HG02981 (cell line): ENCODE results near the gene PRICKLE2.

ENCODE experiments used
- ATAC-seq: cut with Tn5 transposase; IDR thresholded peaks from one replicate; pipeline ENCODE4 v1.9.1; 2021; ENCODE audit warnings: mild to moderate bottlenecking, moderate library complexity; ENCODE audit not compliant: unreplicated experiment

The PRICKLE2 gene

DNA sequence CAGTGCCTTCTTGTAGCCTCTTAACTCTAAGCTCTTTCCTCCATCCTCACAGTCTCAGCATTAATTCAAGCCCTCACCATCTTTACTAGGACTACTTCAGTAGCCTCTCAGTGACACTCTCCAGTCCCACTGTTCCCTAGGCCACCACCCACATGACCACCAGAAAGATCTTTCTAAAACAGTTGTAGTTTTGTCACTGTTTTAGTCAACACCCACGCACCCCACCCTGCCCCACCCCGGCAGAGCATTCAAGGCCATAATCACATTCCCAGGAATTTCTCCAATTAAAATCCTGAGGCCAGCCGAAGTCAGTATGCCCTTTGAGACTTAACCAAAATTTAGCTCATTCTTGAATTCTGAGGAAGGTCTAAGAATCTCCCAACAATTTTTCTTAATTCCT, 170.8 kb downstream of the PRICKLE2 start:
- ATAC-seq = no peak

DNA sequence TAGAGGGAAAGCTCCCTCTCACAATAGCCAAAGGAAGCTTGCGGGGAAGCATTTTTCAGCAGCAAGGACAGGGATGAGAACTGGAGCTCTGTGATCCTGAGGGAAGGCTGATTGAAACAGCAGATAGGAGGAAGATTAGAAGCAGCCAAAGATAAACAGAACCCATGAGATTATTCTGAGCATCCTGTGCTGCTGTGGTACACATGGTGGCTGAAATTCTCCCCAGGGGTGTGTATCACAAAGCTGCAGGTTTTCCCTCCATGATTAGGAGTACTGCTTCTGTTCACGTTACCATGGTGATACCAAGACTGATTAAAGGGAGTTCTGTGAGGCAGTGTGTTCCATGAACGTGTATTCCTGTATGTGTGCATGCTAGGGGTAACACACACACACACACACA, 171.7 kb downstream of the PRICKLE2 start:
- ATAC-seq = no peak

DNA sequence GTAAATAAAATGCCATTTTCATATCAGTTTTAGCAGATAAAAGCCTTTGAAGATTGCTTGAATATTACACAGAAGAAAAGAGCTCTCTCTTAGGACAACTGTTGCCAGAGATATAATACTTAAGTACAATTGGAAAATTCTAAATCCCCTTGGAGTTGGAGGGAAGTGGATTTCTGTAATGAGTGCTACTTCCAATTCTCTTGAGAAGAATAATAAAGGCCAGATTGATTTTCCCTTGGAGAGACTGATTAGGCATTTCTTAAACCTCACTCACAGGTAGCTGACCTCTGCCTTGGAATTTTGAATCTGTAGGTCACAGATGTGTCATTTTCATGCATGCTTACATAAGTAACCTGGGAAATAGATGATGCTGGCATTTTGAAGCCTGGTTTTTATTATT, 172.1 kb downstream of the PRICKLE2 start:
- no peak for ATAC-seq

DNA sequence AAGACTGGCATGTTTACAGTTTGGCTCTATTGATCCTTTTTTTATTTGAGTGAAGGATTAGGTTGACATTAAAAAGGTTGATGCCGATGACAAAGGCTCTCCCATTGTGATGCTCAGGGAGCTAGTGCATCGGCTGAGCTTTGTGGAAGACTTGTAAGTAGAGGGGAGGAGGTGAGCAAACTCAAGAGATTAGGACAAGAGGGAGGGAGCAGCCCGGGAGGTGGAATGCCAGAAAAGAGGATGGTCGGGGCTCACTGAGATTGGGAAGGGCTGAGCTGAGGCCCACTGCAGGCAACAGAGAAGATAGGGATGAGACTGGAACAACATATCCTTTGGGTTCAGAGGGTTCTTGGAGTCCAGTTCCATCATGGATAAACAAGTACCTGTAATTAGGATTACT, 175.4 kb downstream of the PRICKLE2 start:
- no peak for ATAC-seq

DNA sequence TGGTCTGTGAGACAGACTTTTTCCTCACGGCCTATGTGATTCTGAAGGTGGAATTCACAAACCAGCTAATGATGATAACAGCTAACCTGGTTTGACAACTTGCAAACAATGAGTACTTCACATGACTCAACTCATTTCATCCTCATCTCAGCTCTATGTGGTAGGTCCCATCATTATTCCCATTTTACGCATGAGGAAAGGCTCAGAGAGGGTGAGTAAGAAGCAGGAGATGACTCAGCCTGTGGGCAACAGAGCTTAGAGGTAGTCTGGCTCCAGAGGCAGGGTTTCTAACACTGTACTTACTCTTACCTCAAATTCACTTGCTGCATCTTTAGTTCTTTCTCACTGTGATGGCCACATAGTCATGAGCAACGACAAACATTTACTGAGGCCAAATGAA, 176.1 kb downstream of the PRICKLE2 start:
- ATAC-seq = no peak

DNA sequence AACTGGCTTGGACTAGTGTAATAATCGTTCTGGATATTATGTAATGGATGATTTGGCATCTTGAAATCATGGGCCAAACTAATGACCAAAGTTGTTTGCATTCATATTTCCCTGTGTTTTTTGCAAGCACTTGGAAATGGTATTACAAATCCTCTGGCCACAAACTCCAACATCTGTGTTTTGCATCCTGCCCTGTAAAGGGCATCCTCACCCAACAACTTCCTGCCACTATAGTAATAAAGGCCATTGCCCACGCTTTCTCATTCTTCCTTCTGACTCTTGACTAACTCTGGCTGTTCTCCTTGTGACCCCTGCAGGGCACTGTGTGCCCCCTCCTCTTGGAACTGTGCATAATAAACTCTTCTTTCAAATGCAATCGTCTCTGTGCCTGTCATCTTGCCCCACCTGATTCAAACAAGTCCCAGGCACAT, 176.6 kb downstream of the PRICKLE2 start:
- ATAC-seq = no peak

DNA sequence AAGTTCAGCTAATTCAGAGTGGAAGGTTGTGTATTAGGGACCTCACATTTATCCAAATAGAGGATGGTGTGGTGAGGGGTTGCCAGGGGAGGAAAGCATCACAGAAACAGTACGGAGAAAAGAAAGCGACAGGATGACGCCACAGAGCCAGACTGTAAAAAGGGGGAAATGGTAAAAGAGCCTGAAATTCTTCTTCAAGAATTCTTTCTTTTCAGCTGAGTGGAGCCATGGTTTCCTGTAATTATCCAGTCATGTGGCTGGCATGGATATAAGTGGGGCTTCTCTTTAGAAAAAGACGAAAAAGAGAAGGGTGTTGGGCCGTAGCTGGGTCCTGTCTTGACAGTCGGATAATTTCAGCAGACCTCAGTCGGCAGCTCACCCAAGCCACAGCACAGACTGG, 177.5 kb downstream of the PRICKLE2 start:
- ATAC-seq = no peak

DNA sequence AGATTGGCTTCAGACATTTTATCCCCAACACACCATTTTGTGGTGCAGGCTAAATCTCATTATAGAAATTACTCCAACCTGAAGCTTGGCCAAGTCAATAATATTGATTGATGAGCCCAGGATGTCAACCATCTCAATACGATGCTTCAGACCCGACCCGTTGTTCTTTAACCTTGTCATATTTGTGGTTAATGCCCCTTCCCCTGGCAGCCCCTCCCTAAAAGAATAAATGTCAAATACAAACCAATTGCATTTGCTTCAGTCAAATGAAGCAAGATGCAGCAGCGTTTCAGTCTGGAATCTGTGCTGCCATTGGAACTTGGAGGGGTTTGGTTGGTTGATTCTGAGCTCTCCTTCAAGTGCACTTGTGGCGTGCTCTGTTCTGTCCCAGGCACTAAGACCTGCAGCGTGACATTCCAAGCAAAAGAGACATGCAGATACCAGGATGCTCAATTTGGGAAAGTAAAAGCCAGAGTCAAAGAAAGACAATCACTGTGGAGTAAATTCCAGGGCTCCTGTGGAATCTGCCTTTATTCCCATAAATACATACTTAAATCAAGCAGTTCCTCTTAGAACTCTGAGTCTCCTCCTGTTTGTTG, 178.2 kb downstream of the PRICKLE2 start:
- no peak for ATAC-seq

DNA sequence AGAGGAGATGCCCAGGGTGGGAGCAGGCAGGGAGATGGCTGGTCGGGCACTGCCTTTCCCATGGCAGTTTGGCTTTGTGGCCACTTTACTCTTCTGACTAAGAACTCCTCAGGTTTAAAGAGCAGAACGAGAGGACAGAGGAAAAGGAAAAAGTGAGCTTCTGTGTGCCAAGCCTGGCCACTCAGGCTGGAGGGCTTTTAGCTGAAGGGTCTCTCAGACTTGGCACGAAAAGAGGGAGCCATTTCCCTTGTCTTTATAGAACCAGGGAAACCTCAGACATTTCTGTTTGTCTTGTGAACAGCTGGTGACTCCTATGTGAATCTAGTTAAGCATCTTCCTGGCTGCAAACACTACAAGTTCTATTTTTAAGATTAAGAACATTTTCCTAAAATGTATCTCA, 178.7 kb downstream of the PRICKLE2 start:
- no peak for ATAC-seq

DNA sequence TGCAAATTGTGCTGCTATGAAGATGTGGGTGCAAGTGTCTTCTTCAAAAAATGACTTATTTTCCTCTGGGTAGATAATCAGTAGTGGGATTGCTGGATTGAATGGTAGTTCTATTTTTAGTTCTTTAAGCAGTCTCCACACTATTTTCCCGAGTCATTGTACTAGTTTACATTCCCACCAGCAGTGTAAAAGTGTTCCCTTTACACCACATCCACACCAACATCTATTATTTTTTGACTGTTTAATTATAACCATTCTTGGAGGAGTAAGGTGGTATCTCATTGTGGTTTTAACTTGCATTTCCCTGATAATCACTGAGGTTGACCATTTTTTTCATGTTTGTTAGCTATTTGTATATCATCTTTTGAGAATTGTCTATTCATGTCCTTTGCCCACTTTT, 182.3 kb downstream of the PRICKLE2 start:
- ATAC-seq = no peak
